ENCODE data around the gene PRSS22.

- TF ChIP-seq CTCF (IDR thresholded peaks at IDR 0.05) (no peak), POLR2A (IDR thresholded peaks at IDR 0.05) (no peak)
These were observed 51.7 kb downstream of the PRSS22 start for GRCh38 chr16:2806286-2806685.

Measured in thyroid gland (tissue), 4 donors.